GM23338 (cell line): ENCODE data around the gene COL4A1. TPM values are rescaled to one million over a fixed set of nuclear protein-coding genes. Genes with fewer than 3 reads are reported as not detected.
A peak's percentile ranks its signal among the peaks of the same experiment; 100 is the strongest.

ENCODE experiments used
- ATAC-seq: fragments of 200-7000 bp; cut with Tn5 transposase; 3 replicates; pipeline ENCODE4 v1.9.1; 2020
- DNase-seq: peaks from one replicate; pipeline ENCODE4 v3.0.0-alpha.2; 2015; ENCODE audit warnings: low spot score
- H2AFZ ChIP-seq: fragments of 200-600 bp; sonication (generic); 2 replicates; pipeline ENCODE4 v1.8.0; 2016; ENCODE audit warnings: antibody characterized with exemption, mild to moderate bottlenecking, moderate library complexity
- H3F3A ChIP-seq: fragments of 200-600 bp; sonication (generic); replicated peaks from 2 replicates; pipeline ENCODE4 v1.8.0; 2017; ENCODE audit warnings: antibody characterized with exemption, mixed run types, low read depth
- H3K27ac ChIP-seq: fragments of 200-600 bp; sonication (generic); 2 replicates; pipeline ENCODE4 v1.6.1; 2016; ENCODE audit warnings: low read depth
- H3K27me3 ChIP-seq: fragments of 200-600 bp; sonication (generic); 2 replicates; pipeline ENCODE4 v1.8.0; 2016; ENCODE audit warnings: mild to moderate bottlenecking, mixed run types, moderate library complexity; ENCODE audit not compliant: insufficient read depth
- H3K36me3 ChIP-seq: fragments of 200-600 bp; sonication (generic); 2 replicates; pipeline ENCODE4 v1.8.0; 2016; ENCODE audit warnings: mild to moderate bottlenecking; ENCODE audit not compliant: insufficient read depth
- H3K4me1 ChIP-seq: fragments of 200-600 bp; sonication (generic); 2 replicates; pipeline ENCODE4 v1.8.0; 2016; ENCODE audit warnings: mild to moderate bottlenecking, moderate library complexity; ENCODE audit not compliant: insufficient read depth
- H3K4me2 ChIP-seq: fragments of 200-600 bp; sonication (generic); 2 replicates; pipeline ENCODE4 v1.7.1; 2017; ENCODE audit warnings: mixed run types
- H3K4me3 ChIP-seq: fragments of 200-600 bp; sonication (generic); 2 replicates; pipeline ENCODE4 v1.6.1; 2016; ENCODE audit warnings: mixed run types
- H3K79me2 ChIP-seq: fragments of 200-600 bp; sonication (generic); replicated peaks from 2 replicates; pipeline ENCODE4 v1.8.0; 2017; ENCODE audit warnings: mild to moderate bottlenecking; ENCODE audit not compliant: insufficient read depth
- H3K9me2 ChIP-seq: fragments of 200-600 bp; sonication (generic); 2 replicates; pipeline ENCODE4 v1.8.0; 2017; ENCODE audit not compliant: insufficient read depth
- H4K20me1 ChIP-seq: fragments of 200-600 bp; sonication (generic); replicated peaks from 2 replicates; pipeline ENCODE4 v1.8.0; 2017; ENCODE audit warnings: mild to moderate bottlenecking; ENCODE audit not compliant: insufficient read depth
- H3K27ac Mint-ChIP-seq: 2 replicates; pipeline ENCODE4 v1.8.0; 2020; ENCODE audit warnings: inconsistent platforms, mild to moderate bottlenecking, moderate library complexity, mixed read lengths
- H3K27me3 Mint-ChIP-seq: 3 replicates; pipeline ENCODE4 v1.8.0; 2022; ENCODE audit warnings: low read depth, mild to moderate bottlenecking, moderate library complexity, mixed read lengths, inconsistent platforms; ENCODE audit not compliant: insufficient read depth, poor library complexity
- H3K36me3 Mint-ChIP-seq: 3 replicates; pipeline ENCODE4 v1.8.0; 2021; ENCODE audit warnings: low read depth, mild to moderate bottlenecking, inconsistent platforms, moderate library complexity, mixed read lengths
- H3K4me1 Mint-ChIP-seq: 3 replicates; pipeline ENCODE4 v1.8.0; 2020; ENCODE audit warnings: mild to moderate bottlenecking, inconsistent platforms, mixed read lengths
- H3K4me3 Mint-ChIP-seq: 3 replicates; pipeline ENCODE4 v1.8.0; 2021; ENCODE audit warnings: moderate library complexity, mild to moderate bottlenecking, inconsistent platforms, mixed read lengths
- H3K9me3 Mint-ChIP-seq: 3 replicates; pipeline ENCODE4 v1.8.0; 2020; ENCODE audit warnings: moderate library complexity, mild to moderate bottlenecking, inconsistent platforms, mixed read lengths
- CTCF ChIP-seq, 2 experiments: fragments of 200-600 bp in 1 of 2; sonication (generic) in 1 of 2; conservative IDR thresholded peaks; 2 replicates each; pipeline versions ENCODE4 v1.5.1 to v1.6.1; 2016 to 2017; ENCODE audit warnings: antibody characterized with exemption in 2 of 2, low read depth in 2 of 2, mild to moderate bottlenecking in 2 of 2, moderate library complexity in 1 of 2
- EZH2phosphoT487 ChIP-seq: fragments of 200-600 bp; sonication (generic); IDR thresholded peaks from one replicate; pipeline ENCODE4 v1.8.1; 2018; ENCODE audit warnings: antibody characterized with exemption; ENCODE audit not compliant: unreplicated experiment
- ZNF462 ChIP-seq: fragments of 250-450 bp; sonication (Bioruptor Pico); IDR thresholded peaks from 2 replicates; pipeline ENCODE4 v1.5.0; 2020; ENCODE audit warnings: mild to moderate bottlenecking, moderate library complexity
- polyA plus RNA-seq: library from polyadenylated mRNA; unstranded; fragments of >200 nt; fragmentation: Nextera tagmentation; extraction: Ambion mirVana; gene quantifications from 2 replicates; pipeline ENCODE4 v1.2.1, GENCODE V29; 2016
- total RNA-seq: library from RNA; depleted of rRNA; stranded (reverse); fragments of >200 nt; shearing (Covaris generic); gene quantifications from 2 replicates; pipeline ENCODE4 v1.2.3, GENCODE V29; 2014

Gene COL4A1
- total and polyA plus RNA-seq, 2 experiments from 2014 or later: 39.1 to 110 TPM

GRCh38 chr13:110118106-110118505, 188.9 kb downstream of the COL4A1 start (continued):
- TF ChIP-seq ZNF462 (CRISPR knock-in tag): no peak

GRCh38 chr13:110116072-110116487, 190.9 kb downstream of the COL4A1 start:
- H4K20me1 ChIP-seq: no peaks in the 10 kb centered on the region
- no peaks in the 10 kb centered on the region for H3K36me3 ChIP-seq
- H3K4me1 ChIP-seq: no peaks in the 10 kb centered on the region
- H3K9me2 ChIP-seq: no peaks in the 10 kb centered on the region
- H3F3A ChIP-seq: no peaks in the 10 kb centered on the region
- no peaks in the 10 kb centered on the region for H3K27me3 ChIP-seq
- peak; percentile 89 for DNase-seq
- peak; percentile 95 for ATAC-seq
- peaks cover 5% of the 10 kb centered on the region; the same call in 1 of the 3 replicates for H3K4me1 Mint-ChIP-seq
- H3K27me3 Mint-ChIP-seq: peaks cover 8% of the 10 kb centered on the region
- no peak overlapping the region for H3K27ac Mint-ChIP-seq
- no peaks in the 10 kb centered on the region for H3K36me3 Mint-ChIP-seq
- H3K4me3 Mint-ChIP-seq: no peak overlapping the region
- no peaks in the 10 kb centered on the region for H3K9me3 Mint-ChIP-seq
- no peak for TF ChIP-seq EZH2phosphoT487
- TF ChIP-seq CTCF (conservative IDR thresholded peaks at IDR 0.05; ENCODE audit: low read depth in 2 of 2): peak; percentile 86 to 87
- H3K4me2 ChIP-seq: no peak overlapping the region
- no peak overlapping the region for H3K27ac ChIP-seq
- no peak overlapping the region for H2AFZ ChIP-seq
- no peak overlapping the region for H3K4me3 ChIP-seq
- no peaks in the 10 kb centered on the region for H3K79me2 ChIP-seq
